Fibroblast of lung (primary cell): ENCODE results near the gene KRTAP10-1. TPM values are rescaled to one million over a fixed set of nuclear protein-coding genes. Genes with fewer than 3 reads are reported as not detected.
"Not testable (repeated sequence)": the region's sequence is repeated elsewhere in the genome, so short reads cannot be mapped to it uniquely, and the experiment has no call there.

Source experiments
- DNase-seq, 2 donors: peaks; one replicate each; pipeline versions ENCODE4 v3.0.0 to v3.0.0-alpha.2; 2010; ENCODE audit warnings: low read depth in 2 of 2
- H2AFZ ChIP-seq: 2 replicates; pipeline ENCODE4 v1.5.1; 2012; ENCODE audit warnings: low read length, control low read depth, inconsistent platforms
- H3K27ac ChIP-seq: 2 replicates; pipeline ENCODE4 v1.5.1; 2011; ENCODE audit warnings: low read length, control low read depth; ENCODE audit not compliant: insufficient read depth
- H3K27me3 ChIP-seq: 2 replicates; pipeline ENCODE4 v1.5.1; 2011; ENCODE audit warnings: mild to moderate bottlenecking, low read length; ENCODE audit not compliant: control insufficient read depth, insufficient read depth
- H3K36me3 ChIP-seq: 2 replicates; pipeline ENCODE4 v1.5.1; 2011; ENCODE audit warnings: low read length; ENCODE audit not compliant: control insufficient read depth, insufficient read depth
- H3K4me1 ChIP-seq: 2 replicates; pipeline ENCODE4 v1.5.1; 2011; ENCODE audit warnings: low read length; ENCODE audit not compliant: control insufficient read depth, insufficient read depth; ENCODE audit errors: extremely low read depth
- H3K4me2 ChIP-seq: 2 replicates; pipeline ENCODE4 v1.5.1; 2011; ENCODE audit warnings: low read length, control low read depth; ENCODE audit not compliant: insufficient read depth; ENCODE audit errors: extremely low read depth
- H3K4me3 ChIP-seq, 4 experiments: fragments of 200-600 bp in 1 of 4; sonication (generic) in 1 of 4; replicated peaks in 1 of 4; 2 replicates each; pipeline ENCODE4 v1.5.1; 2011 to 2016; ENCODE audit warnings: low read length in 4 of 4, low read depth in 3 of 4, mild to moderate bottlenecking in 3 of 4, control low read depth in 2 of 4, inconsistent platforms in 1 of 4, mixed read lengths in 1 of 4; ENCODE audit not compliant: insufficient read depth in 1 of 4; ENCODE audit errors: control extremely low read depth in 1 of 4
- H3K79me2 ChIP-seq: 2 replicates; pipeline ENCODE4 v1.5.1; 2012; ENCODE audit warnings: mild to moderate bottlenecking, low read length, inconsistent platforms; ENCODE audit not compliant: control insufficient read depth, insufficient read depth
- H3K9ac ChIP-seq: 2 replicates; pipeline ENCODE4 v1.5.1; 2011; ENCODE audit warnings: mild to moderate bottlenecking, low read length, control low read depth; ENCODE audit not compliant: insufficient read depth
- H3K9me3 ChIP-seq: 2 replicates; pipeline ENCODE4 v1.5.1; 2012; ENCODE audit warnings: low read depth, low read length; ENCODE audit not compliant: control insufficient read depth, insufficient read depth
- H4K20me1 ChIP-seq: 2 replicates; pipeline ENCODE4 v1.5.1; 2011; ENCODE audit warnings: low read length; ENCODE audit not compliant: control insufficient read depth, insufficient read depth; ENCODE audit errors: extremely low read depth
- EZH2 ChIP-seq: IDR thresholded peaks from 2 replicates; pipeline ENCODE4 v1.5.1; 2012; ENCODE audit warnings: low read length, control low read depth, mild to moderate bottlenecking; ENCODE audit errors: missing control alignments
- polyA plus RNA-seq, 2 donors: library from polyadenylated mRNA; depleted of rRNA in 1 of 2; stranded (reverse) in 1 of 2; unstranded in 1 of 2; fragments of >200 nt; gene quantifications; 2 replicates each; pipeline ENCODE4 v1.2.1, GENCODE V29; 2011 to 2012; ENCODE audit warnings: missing spikeins in 1 of 2
- total RNA-seq: library from RNA; depleted of rRNA; stranded (reverse); fragments of >200 nt; gene quantifications from 2 replicates; pipeline ENCODE4 v1.2.1, GENCODE V29; 2014
- TF ChIP-seq, protein P1 (sequence below), 2 donors: IDR thresholded peaks in 1 of 2; conservative IDR thresholded peaks in 1 of 2; 1 replicate in 1 of 2; 2 replicates in 1 of 2; pipeline ENCODE4 v1.5.1; 2011 to 2012; ENCODE audit warnings: low read length in 2 of 2, control low read depth in 1 of 2, inconsistent platforms in 1 of 2, low read depth in 1 of 2, mild to moderate bottlenecking in 1 of 2

KRTAP10-1 gene
- total and polyA plus RNA-seq, 2 donors (not counting 1 experiment from before 2014, with no cell fraction given), result not detected

DNA sequence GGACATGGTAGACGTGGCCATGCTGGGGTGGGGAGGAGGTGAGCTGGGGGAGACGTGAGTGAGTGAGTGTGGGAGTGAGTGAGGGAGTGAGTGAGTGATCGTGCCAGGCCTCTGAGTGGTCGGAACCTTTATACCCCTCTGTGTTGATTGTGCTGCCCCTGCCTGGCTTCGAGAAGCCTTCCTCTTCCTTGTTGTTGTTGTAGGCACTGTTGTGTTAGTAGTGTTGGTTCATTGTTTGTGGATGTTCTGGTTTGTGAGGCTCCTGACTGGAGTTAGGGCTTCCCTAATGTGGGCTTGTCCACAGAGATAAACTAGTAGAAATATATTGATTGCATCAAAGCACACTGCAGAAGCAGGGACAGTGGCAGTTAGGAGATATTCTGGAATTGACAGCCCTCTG is 18.7 kb upstream of the KRTAP10-1 start, which contains the start of gene KRTAP10-3:
Gene KRTAP10-3, minus strand, starts transcription at position 101 of the 400 bp plus-strand sequence. Its CDS starts 80 bp downstream, at position 21.
- H3K9ac ChIP-seq, result no peak within 1 kb of the TSS
- H3K79me2 ChIP-seq, result no peaks in the 10 kb centered on the region
- H3K27ac ChIP-seq, result no peak within 1 kb of the TSS
- H3K4me3 ChIP-seq, result no peak within 1 kb of the TSS
- H3K4me1 ChIP-seq, result no peaks in the 10 kb centered on the region
- TF ChIP-seq, protein P1, sequence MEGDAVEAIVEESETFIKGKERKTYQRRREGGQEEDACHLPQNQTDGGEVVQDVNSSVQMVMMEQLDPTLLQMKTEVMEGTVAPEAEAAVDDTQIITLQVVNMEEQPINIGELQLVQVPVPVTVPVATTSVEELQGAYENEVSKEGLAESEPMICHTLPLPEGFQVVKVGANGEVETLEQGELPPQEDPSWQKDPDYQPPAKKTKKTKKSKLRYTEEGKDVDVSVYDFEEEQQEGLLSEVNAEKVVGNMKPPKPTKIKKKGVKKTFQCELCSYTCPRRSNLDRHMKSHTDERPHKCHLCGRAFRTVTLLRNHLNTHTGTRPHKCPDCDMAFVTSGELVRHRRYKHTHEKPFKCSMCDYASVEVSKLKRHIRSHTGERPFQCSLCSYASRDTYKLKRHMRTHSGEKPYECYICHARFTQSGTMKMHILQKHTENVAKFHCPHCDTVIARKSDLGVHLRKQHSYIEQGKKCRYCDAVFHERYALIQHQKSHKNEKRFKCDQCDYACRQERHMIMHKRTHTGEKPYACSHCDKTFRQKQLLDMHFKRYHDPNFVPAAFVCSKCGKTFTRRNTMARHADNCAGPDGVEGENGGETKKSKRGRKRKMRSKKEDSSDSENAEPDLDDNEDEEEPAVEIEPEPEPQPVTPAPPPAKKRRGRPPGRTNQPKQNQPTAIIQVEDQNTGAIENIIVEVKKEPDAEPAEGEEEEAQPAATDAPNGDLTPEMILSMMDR (conservative IDR thresholded peaks at IDR 0.05 in 1 of 2, IDR thresholded peaks at IDR 0.05 in 1 of 2; ENCODE audit: low read depth in 1 of 2, low read length in 2 of 2), result no peak
- TF ChIP-seq EZH2, result no peak
- H3K27me3 ChIP-seq, result no peaks in the 10 kb centered on the region
- H3K4me2 ChIP-seq, result no peak within 1 kb of the TSS
- H2AFZ ChIP-seq, result no peak within 1 kb of the TSS
- DNase-seq, result no peak
- H3K36me3 ChIP-seq, result no peaks in the 10 kb centered on the region
- H4K20me1 ChIP-seq, result no peaks in the 10 kb centered on the region
- no peaks in the 10 kb centered on the region for H3K9me3 ChIP-seq

DNA sequence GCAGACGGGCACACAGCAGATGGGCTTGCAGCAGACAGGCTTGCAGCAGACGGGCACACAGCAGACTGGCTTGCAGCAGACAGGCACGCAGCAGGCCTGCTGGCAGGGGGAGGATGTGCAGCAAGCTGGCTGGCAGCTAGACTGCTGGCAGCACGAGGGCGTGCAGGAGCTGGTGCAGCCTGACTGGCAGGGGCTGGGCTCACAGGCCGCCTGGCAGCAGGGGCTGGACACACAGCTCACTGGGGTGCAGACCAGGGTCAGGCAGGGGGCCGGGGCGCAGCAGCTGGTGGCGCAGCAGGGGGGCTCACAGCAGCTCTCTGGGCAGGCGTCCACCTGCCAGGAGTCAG is 18.3 kb upstream of the KRTAP10-1 start:
- not testable (repeated sequence) for H3K27me3 ChIP-seq, H3K79me2 ChIP-seq, H3K9me3 ChIP-seq, H3K4me2 ChIP-seq, DNase-seq, H3K4me3 ChIP-seq, H3K4me1 ChIP-seq, H3K27ac ChIP-seq, H3K9ac ChIP-seq, H2AFZ ChIP-seq, H4K20me1 ChIP-seq, H3K36me3 ChIP-seq

DNA sequence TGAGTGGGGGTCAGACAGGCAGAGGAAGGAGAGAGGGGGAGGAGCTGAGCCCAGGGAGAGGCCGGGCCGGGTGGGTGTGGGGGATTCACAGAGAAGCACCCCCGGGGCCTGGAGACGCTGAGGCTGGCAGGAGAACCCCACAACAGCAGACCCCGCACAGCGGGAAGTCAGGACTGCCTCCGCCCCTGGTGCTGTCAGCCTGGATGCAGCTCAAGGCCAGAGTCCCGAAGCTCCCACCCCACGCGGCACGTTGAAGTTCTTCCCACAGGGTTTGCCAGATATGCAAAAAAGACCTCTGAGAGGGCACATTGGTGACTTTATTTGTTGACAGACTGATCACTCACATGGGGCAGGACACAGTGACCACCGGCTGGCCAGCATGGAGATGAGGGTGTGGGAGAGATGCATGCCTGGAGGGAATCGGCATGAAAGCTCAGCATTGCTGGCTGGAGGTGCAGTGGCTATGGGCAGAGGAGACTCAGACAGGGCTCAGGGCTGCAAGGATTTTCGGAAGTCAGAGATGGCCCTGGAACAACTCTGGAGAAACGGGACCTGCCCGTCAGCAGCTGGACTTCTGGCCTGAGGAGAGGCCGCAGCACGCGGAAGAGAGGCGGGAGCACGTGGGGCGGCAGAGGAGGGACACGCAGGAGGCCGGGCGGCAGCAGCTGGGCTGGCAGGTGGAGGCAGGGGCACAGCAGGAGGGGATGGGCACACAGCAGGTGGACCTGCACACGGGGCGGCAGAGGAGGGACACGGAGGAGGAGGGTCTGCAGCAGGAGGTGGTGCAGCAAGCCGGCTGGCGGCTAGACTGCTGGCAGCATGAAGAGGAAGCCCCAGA is 17.7 kb upstream of the KRTAP10-1 start:
- no peaks in the 10 kb centered on the region for H3K9me3 ChIP-seq
- H2AFZ ChIP-seq, result no peak overlapping the region
- no peaks in the 10 kb centered on the region for H3K36me3 ChIP-seq
- TF ChIP-seq, protein P1 (conservative IDR thresholded peaks at IDR 0.05 in 1 of 2, IDR thresholded peaks at IDR 0.05 in 1 of 2; ENCODE audit: low read depth in 1 of 2, low read length in 2 of 2), result no peak
- TF ChIP-seq EZH2, result no peak
- no peaks in the 10 kb centered on the region for H3K79me2 ChIP-seq
- H4K20me1 ChIP-seq, result no peaks in the 10 kb centered on the region
- no peak overlapping the region for H3K4me2 ChIP-seq
- no peak for DNase-seq
- H3K4me3 ChIP-seq, result no peak overlapping the region
- no peak overlapping the region for H3K27ac ChIP-seq
- no peaks in the 10 kb centered on the region for H3K4me1 ChIP-seq
- no peaks in the 10 kb centered on the region for H3K27me3 ChIP-seq
- no peak overlapping the region for H3K9ac ChIP-seq
